ENCODE results near the gene ALG10B.

ALG10B gene

DNA sequence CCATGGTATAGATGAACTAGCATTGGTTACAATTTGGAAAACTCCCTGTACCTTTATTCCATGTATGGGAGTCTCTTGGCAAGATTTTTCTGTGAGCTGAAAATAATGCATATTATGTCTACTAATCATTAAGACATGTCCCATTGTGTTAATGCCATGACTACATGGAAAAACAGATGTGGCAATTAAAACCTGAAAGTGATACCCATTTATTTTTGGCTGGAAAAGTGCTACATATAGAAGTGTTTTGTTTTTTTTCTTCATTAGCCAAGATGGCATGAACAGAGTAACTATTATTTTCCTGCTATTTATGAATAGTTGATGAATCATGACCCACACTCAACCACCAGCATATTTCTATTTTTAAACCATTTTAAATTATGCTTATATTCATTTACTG lies 58.2 kb downstream of the ALG10B start:
- DNase-seq (ENCODE audit: low read depth in 1 of 2, low spot score in 1 of 2): no peak
